SK-N-SH (cell line): Measurements from ENCODE around the gene DOCK8. TPM values are rescaled to one million over a fixed set of nuclear protein-coding genes. Genes with fewer than 3 reads are reported as not detected.

ENCODE experiments used
- CTCF ChIA-PET: fragments of 300-600, 350-600 bp; formaldehyde crosslinking; extraction: SDS; loops from one replicate; lab custom pipeline; 2021; lab: Yijun Ruan, JAX
- POLR2A ChIA-PET: fragments of 350-600 bp; sonication (Branson Sonifier 250); formaldehyde crosslinking; extraction: SDS; loops from one replicate; lab custom pipeline; 2020; ENCODE audit warnings: antibody characterized with exemption, inconsistent platforms; lab: Yijun Ruan, JAX
- DNase-seq: peaks from one replicate; pipeline ENCODE4 v3.0.0; 2012
- H2AFZ ChIP-seq: fragments of 200-600 bp; sonication (generic); 2 replicates; pipeline ENCODE4 v1.8.1; 2016; ENCODE audit warnings: antibody characterized with exemption, mild to moderate bottlenecking, low read depth
- H3F3A ChIP-seq: fragments of 200-600 bp; sonication (generic); replicated peaks from 2 replicates; pipeline ENCODE3; 2016; ENCODE audit warnings: antibody characterized with exemption, mild to moderate bottlenecking; ENCODE audit not compliant: insufficient read depth
- H3K27ac ChIP-seq, 2 experiments: fragments of 200-500 bp in 1 of 2; fragments of 200-600 bp in 1 of 2; sonication (Bioruptor generic) in 1 of 2; sonication (generic), shearing (Covaris generic) in 1 of 2; 2 replicates each; pipeline versions ENCODE4 v1.5.1 to v1.6.1; 2014 to 2016; ENCODE audit warnings: low read depth in 2 of 2, inconsistent platforms in 1 of 2, low read length in 1 of 2, mild to moderate bottlenecking in 1 of 2, mixed read lengths in 1 of 2
- H3K27me3 ChIP-seq: fragments of 200-600 bp; sonication (generic), shearing (Covaris generic); 2 replicates; pipeline ENCODE4 v1.6.1; 2016; ENCODE audit warnings: mixed run types; ENCODE audit not compliant: insufficient read depth
- H3K36me3 ChIP-seq, 2 experiments: fragments of 200-500 bp in 1 of 2; fragments of 200-600 bp in 1 of 2; sonication (Bioruptor generic) in 1 of 2; sonication (generic) in 1 of 2; replicated peaks in 1 of 2; 2 replicates each; pipeline versions ENCODE3 to v1.5.1; 2014 to 2016; ENCODE audit warnings: low read length in 1 of 2, mild to moderate bottlenecking in 1 of 2; ENCODE audit not compliant: insufficient read depth in 2 of 2, control insufficient read depth in 1 of 2
- H3K4me1 ChIP-seq, 2 experiments: fragments of 200-500 bp in 1 of 2; fragments of 200-600 bp in 1 of 2; sonication (Bioruptor generic) in 1 of 2; sonication (generic), shearing (Covaris generic) in 1 of 2; 2 replicates each; pipeline versions ENCODE4 v1.5.1 to v1.6.1; 2014 to 2016; ENCODE audit warnings: low read depth in 1 of 2, low read length in 1 of 2, mixed run types in 1 of 2; ENCODE audit not compliant: insufficient read depth in 2 of 2, control insufficient read depth in 1 of 2
- H3K4me2 ChIP-seq: fragments of 200-600 bp; sonication (generic), shearing (Covaris generic); 2 replicates; pipeline ENCODE4 v1.6.1; 2017; ENCODE audit warnings: mixed run types
- H3K4me3 ChIP-seq, 2 experiments: fragments of 200-500 bp in 1 of 2; fragments of 200-600 bp in 1 of 2; sonication (Bioruptor generic) in 1 of 2; sonication (generic), shearing (Covaris generic) in 1 of 2; 2 replicates each; pipeline versions ENCODE4 v1.5.1 to v1.8.1; 2014 to 2016; ENCODE audit warnings: low read depth in 2 of 2, inconsistent platforms in 1 of 2, low read length in 1 of 2, mild to moderate bottlenecking in 1 of 2, mixed read lengths in 1 of 2, moderate library complexity in 1 of 2
- H3K79me2 ChIP-seq: fragments of 200-600 bp; sonication (generic); 2 replicates; pipeline ENCODE4 v1.8.1; 2017; ENCODE audit warnings: mild to moderate bottlenecking; ENCODE audit not compliant: insufficient read depth
- H3K9ac ChIP-seq: fragments of 200-600 bp; sonication (generic); 2 replicates; pipeline ENCODE4 v1.6.1; 2017; ENCODE audit warnings: mixed run types
- H3K9me2 ChIP-seq: fragments of 200-600 bp; sonication (generic); 2 replicates; pipeline ENCODE4 v1.6.1; 2017; ENCODE audit warnings: mixed run types
- H3K9me3 ChIP-seq: fragments of 200-600 bp; sonication (generic); 2 replicates; pipeline ENCODE4 v1.6.1; 2017; ENCODE audit warnings: mixed run types, mild to moderate bottlenecking, moderate library complexity
- H4K20me1 ChIP-seq: fragments of 200-600 bp; sonication (generic); 2 replicates; pipeline ENCODE4 v1.6.1; 2017; ENCODE audit warnings: mild to moderate bottlenecking, mixed run types; ENCODE audit not compliant: insufficient read depth
- CHD2 ChIP-seq: fragments of 150-350 bp; IDR thresholded peaks from 2 replicates; pipeline ENCODE4 v1.6.1; 2018; ENCODE audit warnings: low read length; ENCODE audit not compliant: partially characterized antibody
- CTCF ChIP-seq: fragments of 200-600 bp; sonication (generic); IDR thresholded peaks from 2 replicates; pipeline ENCODE4 v1.6.1; 2017; ENCODE audit warnings: antibody characterized with exemption, mild to moderate bottlenecking, moderate library complexity
- ELF1 ChIP-seq: IDR thresholded peaks from 2 replicates; pipeline ENCODE4 v1.4.0; 2012
- EZH2phosphoT487 ChIP-seq: fragments of 200-600 bp; sonication (generic); IDR thresholded peaks from 2 replicates; pipeline ENCODE4 v1.6.1; 2017; ENCODE audit warnings: low read depth, mixed run types, mild to moderate bottlenecking, antibody characterized with exemption, moderate library complexity, borderline replicate concordance
- FOSL2 ChIP-seq: IDR thresholded peaks from 2 replicates; pipeline ENCODE4 v1.4.0; 2012; ENCODE audit warnings: low read depth, mild to moderate bottlenecking, moderate library complexity, borderline replicate concordance
- GABPA ChIP-seq: IDR thresholded peaks from 2 replicates; pipeline ENCODE4 v1.4.0; 2012; ENCODE audit warnings: low read depth, mild to moderate bottlenecking
- GATA2 ChIP-seq: sonication (generic); formaldehyde crosslinking; IDR thresholded peaks from 2 replicates; pipeline ENCODE4 v1.5.0; 2020; ENCODE audit warnings: mild to moderate bottlenecking, missing genetic modification reagents
- IRF3 ChIP-seq: fragments of 150-350 bp; IDR thresholded peaks from 2 replicates; pipeline ENCODE4 v1.6.1; 2016; ENCODE audit warnings: mild to moderate bottlenecking, low read depth, low read length
- JUND ChIP-seq: IDR thresholded peaks from 2 replicates; pipeline ENCODE4 v1.4.0; 2012
- MEF2A ChIP-seq: IDR thresholded peaks from 2 replicates; pipeline ENCODE4 v1.4.0; 2012; ENCODE audit warnings: low read depth, borderline replicate concordance
- MXI1 ChIP-seq: IDR thresholded peaks from 2 replicates; pipeline ENCODE4 v1.6.1; 2012; ENCODE audit warnings: mild to moderate bottlenecking, low read depth, low read length, improper control_type of control experiment
- NRF1 ChIP-seq: IDR thresholded peaks from 2 replicates; pipeline ENCODE4 v1.6.1; 2012; ENCODE audit warnings: low read depth, mild to moderate bottlenecking, low read length
- PBX3 ChIP-seq: IDR thresholded peaks from 2 replicates; pipeline ENCODE4; 2012
- POLR2AphosphoS5 ChIP-seq: IDR thresholded peaks from 2 replicates; pipeline ENCODE4 v1.6.1; 2012; ENCODE audit warnings: low read depth, low read length
- RFX5 ChIP-seq: IDR thresholded peaks from 2 replicates; pipeline ENCODE4 v1.6.1; 2012; ENCODE audit warnings: mild to moderate bottlenecking, improper control_type of control experiment, low read length
- RXRA ChIP-seq: IDR thresholded peaks from 2 replicates; pipeline ENCODE4 v1.4.0; 2012; ENCODE audit warnings: low read depth, mild to moderate bottlenecking, borderline replicate concordance
- SMC3 ChIP-seq: IDR thresholded peaks from 2 replicates; pipeline ENCODE4 v1.6.1; 2012; ENCODE audit warnings: low read depth, low read length, improper control_type of control experiment
- TAF1 ChIP-seq: IDR thresholded peaks from 2 replicates; pipeline ENCODE4 v1.6.1; 2012; ENCODE audit warnings: low read depth, mild to moderate bottlenecking, low read length, moderate library complexity, borderline replicate concordance
- USF2 ChIP-seq: fragments of 150-350 bp; IDR thresholded peaks from 2 replicates; pipeline ENCODE4 v1.6.1; 2017; ENCODE audit warnings: antibody characterized with exemption, low read length, low read depth, borderline replicate concordance
- WGBS: methylation state at CpG from one replicate; pipeline ENCODE4 v1.1.6; 2017; ENCODE audit warnings: low lambda C conversion rate; 5-methylcytosine and 5-hydroxymethylcytosine counted together
- polyA plus RNA-seq, 3 experiments: library from polyadenylated mRNA; depleted of rRNA; stranded (reverse); fragments of >200 nt; gene quantifications; 2 replicates each; pipeline ENCODE4 v1.2.3, GENCODE V29; 2012

Gene DOCK8
- polyA plus RNA-seq, 1 of the 3 experiments (the other 2 are of a cell fraction) = not detected

GRCh38 chr9:227860-228259 is 13.2 kb downstream of the DOCK8 start:
- Histone ChIP-seq H3K27me3 (peaks cover 11% of the 10 kb centered on the region; the same call in 1 of the 2 replicates), H3F3A (no peaks in the 10 kb centered on the region), H3K4me1 (no peaks in the 10 kb centered on the region), H3K4me3 (no peak overlapping the region), H3K79me2 (no peaks in the 10 kb centered on the region), H3K9ac (no peak overlapping the region), H3K9me2 (no peaks in the 10 kb centered on the region), H3K4me2 (no peak overlapping the region), H3K27ac (no peak overlapping the region), H2AFZ (no peak overlapping the region), H3K36me3 (no peaks in the 10 kb centered on the region), H4K20me1 (no peaks in the 10 kb centered on the region)
- POLR2A ChIA-PET = no interaction called here
- no peak for DNase-seq
- CTCF ChIA-PET = no interaction called here
- no peak for TF ChIP-seq USF2
- no peak for TF ChIP-seq SMC3
- TF ChIP-seq MXI1 = no peak
- TF ChIP-seq GATA2 (CRISPR knock-in tag) = no peak
- TF ChIP-seq NRF1 = no peak
- TF ChIP-seq POLR2AphosphoS5 = no peak
- no peak for TF ChIP-seq TAF1
- TF ChIP-seq MEF2A = no peak
- no peak for TF ChIP-seq IRF3
- no peak for TF ChIP-seq RXRA
- TF ChIP-seq RFX5 = no peak
- no peak for TF ChIP-seq PBX3
- no peak for TF ChIP-seq JUND
- no peak for TF ChIP-seq EZH2phosphoT487
- no peak for TF ChIP-seq GABPA
- no peak for TF ChIP-seq CHD2
- no peak for TF ChIP-seq ELF1
- no peak for TF ChIP-seq CTCF
- TF ChIP-seq FOSL2 = no peak
- TF ChIP-seq, all 33 proteins: peak for 0
- no peaks in the 10 kb centered on the region for H3K9me3 ChIP-seq
- WGBS = 15% methylated on average over 3 of the region's 3 CpGs
